ENCODE results near the gene CCZ1.
"Not testable (repeated sequence)": the region's sequence is repeated elsewhere in the genome, so short reads cannot be mapped to it uniquely, and the experiment has no call there.

Gene CCZ1

GRCh38 chr7:5898480-5899224 lies at the start of gene CCZ1:
Gene CCZ1 (plus strand): TSS chr7:5898733. CDS start chr7:5898800, 67 bp downstream.
- peak; percentile 32 for DNase-seq (ENCODE audit: low spot score)

GRCh38 chr7:5850944-5851343 lies 47.6 kb upstream of the CCZ1 start:
- DNase-seq (ENCODE audit: low spot score), result no peak

GRCh38 chr7:5854738-5855137 lies 43.8 kb upstream of the CCZ1 start:
- no peak for DNase-seq (ENCODE audit: low spot score)

- not testable (repeated sequence) for DNase-seq (ENCODE audit: low spot score)
These were observed 41.4 kb upstream of the CCZ1 start for GRCh38 chr7:5857041-5857575.

GRCh38 chr7:5858494-5858893 lies 40.0 kb upstream of the CCZ1 start:
- not testable (repeated sequence) for DNase-seq (ENCODE audit: low spot score)

- not testable (repeated sequence) for DNase-seq (ENCODE audit: low spot score)
These were observed 37.3 kb upstream of the CCZ1 start for GRCh38 chr7:5861281-5861680.

GRCh38 chr7:5862753-5863366 lies 35.7 kb upstream of the CCZ1 start:
- DNase-seq (ENCODE audit: low spot score), result not testable (repeated sequence)

- DNase-seq (ENCODE audit: low spot score), result not testable (repeated sequence)
These were observed 33.1 kb upstream of the CCZ1 start for GRCh38 chr7:5865279-5865931.

GRCh38 chr7:5867060-5867459 lies 31.5 kb upstream of the CCZ1 start:
- no peak for DNase-seq (ENCODE audit: low spot score)

- DNase-seq (ENCODE audit: low spot score), result not testable (repeated sequence)
These were observed 29.6 kb upstream of the CCZ1 start for GRCh38 chr7:5868928-5869341.

- no peak for DNase-seq (ENCODE audit: low spot score)
These were observed 28.8 kb upstream of the CCZ1 start for GRCh38 chr7:5869691-5870090.

GRCh38 chr7:5870311-5870710 lies 28.2 kb upstream of the CCZ1 start:
- no peak for DNase-seq (ENCODE audit: low spot score)

- DNase-seq (ENCODE audit: low spot score), result no peak
These were observed 26.2 kb upstream of the CCZ1 start for GRCh38 chr7:5872326-5872725.

- not testable (repeated sequence) for DNase-seq (ENCODE audit: low spot score)
These were observed 18.9 kb upstream of the CCZ1 start for GRCh38 chr7:5879591-5879990.

- DNase-seq (ENCODE audit: low spot score), result not testable (repeated sequence)
These were observed 18.4 kb upstream of the CCZ1 start for GRCh38 chr7:5880106-5880505.

GRCh38 chr7:5884431-5884830 lies 14.1 kb upstream of the CCZ1 start:
- DNase-seq (ENCODE audit: low spot score), result not testable (repeated sequence)

- not testable (repeated sequence) for DNase-seq (ENCODE audit: low spot score)
These were observed 10.5 kb upstream of the CCZ1 start for GRCh38 chr7:5888021-5888420.

GRCh38 chr7:5890244-5890643 lies 8.3 kb upstream of the CCZ1 start:
- not testable (repeated sequence) for DNase-seq (ENCODE audit: low spot score)

GRCh38 chr7:5892498-5892897 lies 6.0 kb upstream of the CCZ1 start:
- DNase-seq (ENCODE audit: low spot score), result no peak

GRCh38 chr7:5897369-5897919 lies 1.1 kb upstream of the CCZ1 start:
- DNase-seq (ENCODE audit: low spot score), result not testable (repeated sequence)

- DNase-seq (ENCODE audit: low spot score), result not testable (repeated sequence)
These were observed 4.5 kb downstream of the CCZ1 start for GRCh38 chr7:5903002-5903401.

- not testable (repeated sequence) for DNase-seq (ENCODE audit: low spot score)
These were observed 6.2 kb downstream of the CCZ1 start for GRCh38 chr7:5904726-5905125.
